NCI-H510A (cell line): Measurements from ENCODE around the gene RAPGEF1.
A peak's percentile ranks its signal among the peaks of the same experiment; 100 is the strongest.
"Not testable (repeated sequence)": the region's sequence is repeated elsewhere in the genome, so short reads cannot be mapped to it uniquely, and the experiment has no call there.

Experiments
- DNase-seq: peaks from one replicate; lab custom pipeline; 2025; lab: John Stamatoyannopoulos, UW

RAPGEF1 gene

GRCh38 chr9:131562032-131562959 lies 177.6 kb downstream of the RAPGEF1 start:
- no peak for DNase-seq

GRCh38 chr9:131559421-131560000 lies 180.4 kb downstream of the RAPGEF1 start:
- DNase-seq, result no peak

GRCh38 chr9:131557855-131558548 lies 181.9 kb downstream of the RAPGEF1 start:
- DNase-seq, result no peak

GRCh38 chr9:131555841-131556673 lies 183.8 kb downstream of the RAPGEF1 start:
- DNase-seq, result no peak

GRCh38 chr9:131554843-131555351 lies 185.0 kb downstream of the RAPGEF1 start:
- no peak for DNase-seq

GRCh38 chr9:131554087-131554842 lies 185.6 kb downstream of the RAPGEF1 start:
- no peak for DNase-seq

GRCh38 chr9:131552030-131552429 lies 187.8 kb downstream of the RAPGEF1 start:
- no peak for DNase-seq

GRCh38 chr9:131550465-131550864 lies 189.4 kb downstream of the RAPGEF1 start:
- DNase-seq, result not testable (repeated sequence)

- not testable (repeated sequence) for DNase-seq
Measured at GRCh38 chr9:131549186-131549585, 190.7 kb downstream of the RAPGEF1 start.

- DNase-seq, result no peak
Measured at GRCh38 chr9:131546336-131547084, 193.4 kb downstream of the RAPGEF1 start.

GRCh38 chr9:131545786-131546335 lies 194.0 kb downstream of the RAPGEF1 start:
- DNase-seq, result no peak

- DNase-seq, result peak; percentile 83
Measured at GRCh38 chr9:131545003-131545785, 194.7 kb downstream of the RAPGEF1 start, which contains the start of gene PRRT1B. Gene PRRT1B, plus strand, starts transcription at chr9:131545523. Its CDS starts 93 bp downstream, at chr9:131545616.

GRCh38 chr9:131543141-131543540 lies 196.7 kb downstream of the RAPGEF1 start:
- no peak for DNase-seq

- no peak for DNase-seq
Measured at GRCh38 chr9:131539223-131539923, 200.5 kb downstream of the RAPGEF1 start.

GRCh38 chr9:131537946-131538345 lies 201.9 kb downstream of the RAPGEF1 start:
- DNase-seq, result no peak

- no peak for DNase-seq
Measured at GRCh38 chr9:131534721-131535237, 205.1 kb downstream of the RAPGEF1 start.

GRCh38 chr9:131530920-131531832 lies 208.7 kb downstream of the RAPGEF1 start, which contains the start of gene UCK1:
Gene UCK1, minus strand, starts transcription at chr9:131531263. Its CDS starts 89 bp downstream, at chr9:131531174.
- DNase-seq, result peak; percentile 92
